ENCODE data around the gene PLXNA4.

Gene PLXNA4

GRCh38 chr7:132089356-132089755 is 486.9 kb downstream of the PLXNA4 start (continued):
- TF ChIP-seq ZBTB44 (tag by site-specific recombination; IDR thresholded peaks at IDR 0.05) = no peak

GRCh38 chr7:132087421-132087820 is 488.8 kb downstream of the PLXNA4 start:
- ChIA-PET CTCF (interaction anchor here (0.6 kb wide), 1 partner anchor 38 kb away, joined by 3 read pairs; no protein-coding TSS in a partner anchor), POLR2A (no interaction called here)
- H3K9me3 ChIP-seq (ENCODE audit: control insufficient read depth, insufficient read depth, low read depth, low read length) = no peaks in the 10 kb centered on the region
- H3K27ac ChIP-seq (ENCODE audit: extremely low read depth, low read depth, low read length) = no peak overlapping the region
- no peak for TF ChIP-seq ZNF785 (tag by site-specific recombination; IDR thresholded peaks at IDR 0.05)
- no peak for TF ChIP-seq ZNF274 (IDR thresholded peaks at IDR 0.05; ENCODE audit: low read length)
- no peak for TF ChIP-seq ZNF274 (tag by site-specific recombination; IDR thresholded peaks at IDR 0.05; ENCODE audit: borderline replicate concordance)
- no peak for TF ChIP-seq ZNF16 (tag by site-specific recombination; IDR thresholded peaks at IDR 0.05; ENCODE audit: low read depth)
- TF ChIP-seq, protein P1, sequence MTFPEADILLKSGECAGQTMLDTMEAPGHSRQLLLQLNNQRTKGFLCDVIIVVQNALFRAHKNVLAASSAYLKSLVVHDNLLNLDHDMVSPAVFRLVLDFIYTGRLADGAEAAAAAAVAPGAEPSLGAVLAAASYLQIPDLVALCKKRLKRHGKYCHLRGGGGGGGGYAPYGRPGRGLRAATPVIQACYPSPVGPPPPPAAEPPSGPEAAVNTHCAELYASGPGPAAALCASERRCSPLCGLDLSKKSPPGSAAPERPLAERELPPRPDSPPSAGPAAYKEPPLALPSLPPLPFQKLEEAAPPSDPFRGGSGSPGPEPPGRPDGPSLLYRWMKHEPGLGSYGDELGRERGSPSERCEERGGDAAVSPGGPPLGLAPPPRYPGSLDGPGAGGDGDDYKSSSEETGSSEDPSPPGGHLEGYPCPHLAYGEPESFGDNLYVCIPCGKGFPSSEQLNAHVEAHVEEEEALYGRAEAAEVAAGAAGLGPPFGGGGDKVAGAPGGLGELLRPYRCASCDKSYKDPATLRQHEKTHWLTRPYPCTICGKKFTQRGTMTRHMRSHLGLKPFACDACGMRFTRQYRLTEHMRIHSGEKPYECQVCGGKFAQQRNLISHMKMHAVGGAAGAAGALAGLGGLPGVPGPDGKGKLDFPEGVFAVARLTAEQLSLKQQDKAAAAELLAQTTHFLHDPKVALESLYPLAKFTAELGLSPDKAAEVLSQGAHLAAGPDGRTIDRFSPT (tag by site-specific recombination; IDR thresholded peaks at IDR 0.05) = no peak
- TF ChIP-seq ZNF747 (tag by site-specific recombination; IDR thresholded peaks at IDR 0.05) = no peak
- no peak for TF ChIP-seq BCL11A (tag by site-specific recombination; IDR thresholded peaks at IDR 0.05; ENCODE audit: low read depth)
- TF ChIP-seq, protein P2, sequence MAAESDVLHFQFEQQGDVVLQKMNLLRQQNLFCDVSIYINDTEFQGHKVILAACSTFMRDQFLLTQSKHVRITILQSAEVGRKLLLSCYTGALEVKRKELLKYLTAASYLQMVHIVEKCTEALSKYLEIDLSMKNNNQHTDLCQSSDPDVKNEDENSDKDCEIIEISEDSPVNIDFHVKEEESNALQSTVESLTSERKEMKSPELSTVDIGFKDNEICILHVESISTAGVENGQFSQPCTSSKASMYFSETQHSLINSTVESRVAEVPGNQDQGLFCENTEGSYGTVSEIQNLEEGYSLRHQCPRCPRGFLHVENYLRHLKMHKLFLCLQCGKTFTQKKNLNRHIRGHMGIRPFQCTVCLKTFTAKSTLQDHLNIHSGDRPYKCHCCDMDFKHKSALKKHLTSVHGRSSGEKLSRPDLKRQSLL (tag by site-specific recombination; IDR thresholded peaks at IDR 0.05) = no peak
- TF ChIP-seq ZNF280D (tag by site-specific recombination; IDR thresholded peaks at IDR 0.05) = no peak
- no peak for TF ChIP-seq ZNF335 (tag by site-specific recombination; conservative IDR thresholded peaks at IDR 0.05)
- no peak for TF ChIP-seq ZXDB (tag by site-specific recombination; IDR thresholded peaks at IDR 0.05)
- TF ChIP-seq ZNF146 (tag by site-specific recombination; IDR thresholded peaks at IDR 0.05) = no peak
- TF ChIP-seq ZNF529 (tag by site-specific recombination; IDR thresholded peaks at IDR 0.05; ENCODE audit: insufficient replicate concordance) = no peak
- no peak for TF ChIP-seq ZNF416 (tag by site-specific recombination; IDR thresholded peaks at IDR 0.05)
- no peak for TF ChIP-seq ZBTB17 (tag by site-specific recombination; IDR thresholded peaks at IDR 0.05)
- no peak for TF ChIP-seq HOXD13 (CRISPR knock-in tag; IDR thresholded peaks at IDR 0.05; ENCODE audit: borderline replicate concordance)
- TF ChIP-seq ZNF777 (tag by site-specific recombination; IDR thresholded peaks at IDR 0.05; ENCODE audit: borderline replicate concordance) = no peak
- no peak for TF ChIP-seq ZNF561 (tag by site-specific recombination; IDR thresholded peaks at IDR 0.05; ENCODE audit: borderline replicate concordance)
- TF ChIP-seq ZNF211 (tag by site-specific recombination; IDR thresholded peaks at IDR 0.05; ENCODE audit: low read depth) = no peak
- no peak for TF ChIP-seq ZNF341 (tag by site-specific recombination; IDR thresholded peaks at IDR 0.05; ENCODE audit: low read depth)
- TF ChIP-seq ZNF677 (tag by site-specific recombination; IDR thresholded peaks at IDR 0.05) = no peak
- H3K4me3 ChIP-seq (ENCODE audit: low read depth, low read length) = no peak overlapping the region
- no peaks in the 10 kb centered on the region for H3K4me1 ChIP-seq (ENCODE audit: control insufficient read depth, insufficient read depth, low read length)
- H3K36me3 ChIP-seq (ENCODE audit: control insufficient read depth in 2 of 2, insufficient read depth in 1 of 2, low read length in 2 of 2) = no peaks in the 10 kb centered on the region

All from HEK293 (cell line).